C4-2B (cell line): ENCODE results near the gene NCK1.

ENCODE experiments used
- ZFX ChIP-seq: fragments of 450-650 bp; IDR thresholded peaks from 2 replicates; pipeline ENCODE4 v1.6.1; 2017
- TF ChIP-seq, protein P1 (sequence below): fragments of 450-650 bp; conservative IDR thresholded peaks from 2 replicates; pipeline ENCODE4 v1.5.1; 2017; ENCODE audit warnings: mild to moderate bottlenecking

DNA sequence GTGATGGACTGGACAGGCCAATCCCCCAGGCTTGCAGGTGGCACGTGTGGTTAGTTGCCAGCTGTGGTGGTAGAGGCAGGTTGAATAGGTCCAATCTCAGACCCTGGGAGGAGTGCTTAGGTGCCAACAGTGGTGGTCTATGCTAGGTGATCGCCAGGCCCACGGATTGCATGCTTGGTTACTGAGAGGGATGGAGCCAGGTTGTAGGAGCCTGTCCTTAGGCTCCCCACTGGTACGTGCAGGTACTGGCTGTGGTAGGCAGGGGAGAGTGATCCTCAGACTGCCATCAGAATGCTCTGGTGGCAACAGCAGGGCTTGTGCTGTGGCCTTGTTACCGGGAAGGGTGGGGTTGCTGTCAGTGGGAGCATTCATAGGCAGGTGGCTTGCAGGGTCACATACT is 44.7 kb downstream of the NCK1 start:
- TF ChIP-seq, protein P1, sequence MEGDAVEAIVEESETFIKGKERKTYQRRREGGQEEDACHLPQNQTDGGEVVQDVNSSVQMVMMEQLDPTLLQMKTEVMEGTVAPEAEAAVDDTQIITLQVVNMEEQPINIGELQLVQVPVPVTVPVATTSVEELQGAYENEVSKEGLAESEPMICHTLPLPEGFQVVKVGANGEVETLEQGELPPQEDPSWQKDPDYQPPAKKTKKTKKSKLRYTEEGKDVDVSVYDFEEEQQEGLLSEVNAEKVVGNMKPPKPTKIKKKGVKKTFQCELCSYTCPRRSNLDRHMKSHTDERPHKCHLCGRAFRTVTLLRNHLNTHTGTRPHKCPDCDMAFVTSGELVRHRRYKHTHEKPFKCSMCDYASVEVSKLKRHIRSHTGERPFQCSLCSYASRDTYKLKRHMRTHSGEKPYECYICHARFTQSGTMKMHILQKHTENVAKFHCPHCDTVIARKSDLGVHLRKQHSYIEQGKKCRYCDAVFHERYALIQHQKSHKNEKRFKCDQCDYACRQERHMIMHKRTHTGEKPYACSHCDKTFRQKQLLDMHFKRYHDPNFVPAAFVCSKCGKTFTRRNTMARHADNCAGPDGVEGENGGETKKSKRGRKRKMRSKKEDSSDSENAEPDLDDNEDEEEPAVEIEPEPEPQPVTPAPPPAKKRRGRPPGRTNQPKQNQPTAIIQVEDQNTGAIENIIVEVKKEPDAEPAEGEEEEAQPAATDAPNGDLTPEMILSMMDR, result no peak
- no peak for TF ChIP-seq ZFX
